HCT116 (cell line): Measurements from ENCODE around the gene THSD7A. TPM values are rescaled to one million over a fixed set of nuclear protein-coding genes. Genes with fewer than 3 reads are reported as not detected.

ENCODE experiments used
- ATAC-seq: fragments of 200-7000 bp; cut with Tn5 transposase; 2 replicates; pipeline ENCODE4 v1.9.1; 2020; ENCODE audit warnings: mild to moderate bottlenecking, moderate library complexity
- BruUV-seq: library from RNA; stranded (reverse); fragments of 400-500 nt; replicated peaks from 2 replicates; lab custom pipeline; 2021; lab: Mats Ljungman, UMichigan
- CTCF ChIA-PET: fragments of 300-600 bp; sonication (Branson Sonifier 250); formaldehyde crosslinking; loops from one replicate; lab custom pipeline; 2021; ENCODE audit warnings: antibody characterized with exemption; lab: Charles Lee
- POLR2A ChIA-PET: fragments of 300-600, 350-600 bp; sonication (Branson Sonifier 250); formaldehyde crosslinking; loops from one replicate; lab custom pipeline; 2021; ENCODE audit warnings: antibody characterized with exemption; lab: Charles Lee
- RAD21 ChIA-PET, 2 experiments: fragments of 300-600 bp; sonication (Branson Sonifier 250); formaldehyde crosslinking; loops; one replicate each; lab custom pipeline; 2023; ENCODE audit warnings: low total read pairs in 2 of 2; ENCODE audit not compliant: uncharacterized antibody in 2 of 2, unreplicated experiment in 2 of 2, low non-redundant PET in 1 of 2; lab: Charles Lee
- DNase-seq: peaks from one replicate; pipeline ENCODE4 v3.0.0-alpha.2; 2010; ENCODE audit warnings: low read depth, low spot score
- H2AFZ ChIP-seq: fragments of 200-600 bp; shearing (Covaris generic), sonication (generic); 2 replicates; pipeline ENCODE4 v1.6.1; 2017; ENCODE audit warnings: low read depth, mixed run types, mixed read lengths, antibody characterized with exemption, low read length; ENCODE audit not compliant: poor library complexity, severe bottlenecking
- H3K27ac ChIP-seq: 2 replicates; pipeline ENCODE4 v1.5.1; 2012; ENCODE audit warnings: low read depth, low read length
- H3K27me3 ChIP-seq: fragments of 200-600 bp; sonication (generic); 2 replicates; pipeline ENCODE4 v1.6.1; 2016; ENCODE audit warnings: mixed run types, low read length, mixed read lengths; ENCODE audit not compliant: insufficient read depth
- H3K36me3 ChIP-seq, 2 experiments: fragments of 200-500 bp in 1 of 2; fragments of 200-600 bp in 1 of 2; sonication (Bioruptor generic) in 1 of 2; sonication (generic) in 1 of 2; 2 replicates each; pipeline versions ENCODE4 v1.5.1 to v1.6.1; 2014 to 2016; ENCODE audit warnings: low read length in 2 of 2, inconsistent platforms in 1 of 2, mixed read lengths in 1 of 2, mixed run types in 1 of 2; ENCODE audit not compliant: insufficient read depth in 2 of 2, control insufficient read depth in 1 of 2
- H3K4me1 ChIP-seq, 2 experiments: fragments of 200-600 bp in 1 of 2; sonication (generic) in 1 of 2; 2 replicates each; pipeline versions ENCODE4 v1.5.1 to v1.6.1; 2012 to 2017; ENCODE audit warnings: low read length in 2 of 2, inconsistent platforms in 1 of 2, mild to moderate bottlenecking in 1 of 2, mixed read lengths in 1 of 2, mixed run types in 1 of 2, moderate library complexity in 1 of 2; ENCODE audit not compliant: insufficient read depth in 2 of 2, control insufficient read depth in 1 of 2
- H3K4me2 ChIP-seq: fragments of 200-600 bp; sonication (generic); 2 replicates; pipeline ENCODE4 v1.6.1; 2017; ENCODE audit warnings: mixed run types, low read length, mixed read lengths
- H3K4me3 ChIP-seq, 2 experiments: fragments of 200-600 bp in 1 of 2; sonication (generic) in 1 of 2; replicated peaks in 1 of 2; 2 replicates each; pipeline ENCODE4 v1.5.1; 2011 to 2016; ENCODE audit warnings: low read length in 2 of 2, control low read depth in 1 of 2, low read depth in 1 of 2, mild to moderate bottlenecking in 1 of 2, mixed read lengths in 1 of 2, mixed run types in 1 of 2
- H3K79me2 ChIP-seq: fragments of 200-600 bp; sonication (generic); 2 replicates; pipeline ENCODE4 v1.6.1; 2017; ENCODE audit warnings: mild to moderate bottlenecking, mixed run types, low read length, moderate library complexity, mixed read lengths; ENCODE audit not compliant: insufficient read depth
- H3K9ac ChIP-seq: fragments of 200-600 bp; sonication (generic); 2 replicates; pipeline ENCODE4 v1.6.1; 2016; ENCODE audit warnings: low read length, mixed read lengths
- H3K9me2 ChIP-seq: fragments of 200-600 bp; sonication (generic), shearing (Covaris generic); 2 replicates; pipeline ENCODE4 v1.6.1; 2017; ENCODE audit warnings: mixed run types, mild to moderate bottlenecking, moderate library complexity; ENCODE audit not compliant: insufficient read depth
- H3K9me3 ChIP-seq, 2 experiments: fragments of 200-500 bp in 1 of 2; fragments of 200-600 bp in 1 of 2; sonication (Bioruptor generic) in 1 of 2; sonication (generic) in 1 of 2; 2 replicates each; pipeline ENCODE4 v1.6.1; 2014 to 2017; ENCODE audit warnings: low read length in 2 of 2, mixed read lengths in 2 of 2, inconsistent platforms in 1 of 2, low read depth in 1 of 2, mild to moderate bottlenecking in 1 of 2, mixed run types in 1 of 2, moderate library complexity in 1 of 2; ENCODE audit not compliant: control insufficient read depth in 1 of 2, insufficient read depth in 1 of 2
- H4K20me1 ChIP-seq: fragments of 200-600 bp; sonication (generic), shearing (Covaris generic); 2 replicates; pipeline ENCODE4 v1.6.1; 2017; ENCODE audit warnings: mixed run types, mild to moderate bottlenecking, moderate library complexity; ENCODE audit not compliant: insufficient read depth
- ATF3 ChIP-seq: IDR thresholded peaks from 2 replicates; pipeline ENCODE4 v1.6.1; 2012
- CBX3 ChIP-seq: IDR thresholded peaks from 2 replicates; pipeline ENCODE4 v1.6.1; 2012; ENCODE audit warnings: low read depth
- CEBPB ChIP-seq: IDR thresholded peaks from 2 replicates; pipeline ENCODE4 v1.6.1; 2012; ENCODE audit warnings: low read depth
- CTCF ChIP-seq, 3 experiments: fragments of 200-600 bp in 1 of 3; sonication (generic) in 1 of 3; IDR thresholded peaks in 2 of 3; conservative IDR thresholded peaks in 1 of 3; 2 replicates each; pipeline ENCODE4 v1.5.1; 2012 to 2017; ENCODE audit warnings: low read depth in 2 of 3, low read length in 2 of 3, antibody characterized with exemption in 1 of 3, borderline replicate concordance in 1 of 3, control low read depth in 1 of 3, mild to moderate bottlenecking in 1 of 3, mixed read lengths in 1 of 3, mixed run types in 1 of 3, moderate library complexity in 1 of 3; ENCODE audit not compliant: insufficient read depth in 1 of 3
- ELF1 ChIP-seq: IDR thresholded peaks from 2 replicates; pipeline ENCODE4 v1.6.1; 2012; ENCODE audit warnings: low read depth, borderline replicate concordance
- EZH2phosphoT487 ChIP-seq: fragments of 200-600 bp; IDR thresholded peaks from 2 replicates; pipeline ENCODE4 v1.6.1; 2018; ENCODE audit warnings: antibody characterized with exemption, borderline replicate concordance
- POLR2A ChIP-seq: IDR thresholded peaks from 2 replicates; pipeline ENCODE4 v1.7.0; 2011; ENCODE audit warnings: borderline replicate concordance; ENCODE audit not compliant: insufficient read depth, insufficient read length; ENCODE audit errors: extremely low read depth
- RAD21 ChIP-seq: IDR thresholded peaks from 2 replicates; pipeline ENCODE4 v1.6.1; 2012; ENCODE audit warnings: low read depth, mild to moderate bottlenecking
- REST ChIP-seq: IDR thresholded peaks from 2 replicates; pipeline ENCODE4 v1.6.1; 2012; ENCODE audit warnings: low read depth
- ZBTB33 ChIP-seq: IDR thresholded peaks from 2 replicates; pipeline ENCODE4 v1.6.1; 2011; ENCODE audit warnings: mild to moderate bottlenecking, low read length, moderate library complexity; ENCODE audit not compliant: insufficient replicate concordance; ENCODE audit errors: extremely low read depth
- ZNF274 ChIP-seq: fragments of 200-500 bp; sonication (Bioruptor generic); IDR thresholded peaks from 2 replicates; pipeline ENCODE4 v1.6.1; 2014; ENCODE audit warnings: mild to moderate bottlenecking, low read depth, low read length, inconsistent platforms
- intact Hi-C: fragments of 100-400 bp; cut with micrococcal nuclease; formaldehyde crosslinking; loops from 2 replicates; pipeline ENCODE4 v1.10.0; 2022
- total RNA-seq: library from RNA; stranded (reverse); gene quantifications from one replicate; pipeline ENCODE4 v1.2.1, GENCODE V29; 2021; ENCODE audit not compliant: unreplicated experiment

The THSD7A gene
- total RNA-seq, 1 experiment from 2014 or later: 0.05 TPM

GRCh38 chr7:11747715-11748485, 84.1 kb downstream of the THSD7A start (continued):
- TF ChIP-seq ZBTB33: no peak
- no peak for TF ChIP-seq CTCF (IDR thresholded peaks at IDR 0.05 in 2 of 3, conservative IDR thresholded peaks at IDR 0.05 in 1 of 3; ENCODE audit: borderline replicate concordance in 1 of 3, insufficient read depth in 1 of 3, low read depth in 2 of 3, low read length in 2 of 3)
- TF ChIP-seq, all 23 proteins: peak for 0

- peaks cover 0 to 5% of the 10 kb centered on the region in 2 experiments; a peak in 1 of 4 replicates for H3K4me1 ChIP-seq
- H3K4me2 ChIP-seq: no peak overlapping the region
- no TSS peak for BruUV-seq
- TF ChIP-seq POLR2A (no peak), REST (no peak), CEBPB (no peak), EZH2phosphoT487 (no peak), CBX3 (no peak), ATF3 (no peak), ZNF274 (no peak), RAD21 (no peak), ELF1 (no peak)
- TF ChIP-seq, all 23 proteins: peak for 0
- Histone ChIP-seq H3K36me3 (no peaks in the 10 kb centered on the region), H4K20me1 (no peaks in the 10 kb centered on the region), H3K9ac (no peak overlapping the region), H3K9me2 (no peaks in the 10 kb centered on the region), H3K79me2 (no peaks in the 10 kb centered on the region), H2AFZ (no peak overlapping the region), H3K9me3 (no peaks in the 10 kb centered on the region), H3K4me3 (no peak overlapping the region), H3K27me3 (no peaks in the 10 kb centered on the region), H3K27ac (no peak overlapping the region)
- no peak for ATAC-seq
- DNase-seq: no peak
- POLR2A ChIA-PET: no interaction called here
- intact Hi-C loops: no loop called here
- CTCF ChIA-PET: no interaction called here
- RAD21 ChIA-PET: no interaction called here
Observed at GRCh38 chr7:11746591-11746990, 85.4 kb downstream of the THSD7A start.
